Measurements from ENCODE around the gene NPAS4. TPM values are rescaled to one million over a fixed set of nuclear protein-coding genes. Genes with fewer than 3 reads are reported as not detected.

NPAS4 gene
- total and polyA plus RNA-seq, 2 of the 13 experiments (the other 11 are each of a cell fraction or from before 2014, with no cell fraction given) = not detected

GRCh38 chr11:66454828-66455227 lies 34.0 kb downstream of the NPAS4 start:
- DNase-seq (ENCODE audit: low spot score) (no peak), ATAC-seq (no peak), FAIRE-seq (no peak)
- no peaks in the 10 kb centered on the region for H3K79me2 ChIP-seq (ENCODE audit: insufficient read depth, low read length)
- no TSS peak for BruUV-seq (replicated peaks)
- H3K4me1 ChIP-seq (ENCODE audit: insufficient read depth, low read length) = no peaks in the 10 kb centered on the region
- H3K27me3 ChIP-seq (ENCODE audit: control insufficient read depth in 1 of 2, insufficient read depth in 2 of 2, low read length in 2 of 2) = peaks cover 0 to 26% of the 10 kb centered on the region in 2 experiments; a peak in 3 of 5 replicates
- TF ChIP-seq NFATC3 (CRISPR knock-in tag; IDR thresholded peaks at IDR 0.05) = no peak
- no peak for TF ChIP-seq SNAPC2 (CRISPR knock-in tag; IDR thresholded peaks at IDR 0.05)
- TF ChIP-seq POLR2AphosphoS2 (IDR thresholded peaks at IDR 0.05; ENCODE audit: low read depth, low read length) = no peak
- no peak for TF ChIP-seq ZNF557 (CRISPR knock-in tag; IDR thresholded peaks at IDR 0.05)
- no peak for TF ChIP-seq ZBTB33 (CRISPR knock-in tag; IDR thresholded peaks at IDR 0.05)
- TF ChIP-seq RARA (CRISPR knock-in tag; IDR thresholded peaks at IDR 0.05) = no peak
- TF ChIP-seq, protein P1, sequence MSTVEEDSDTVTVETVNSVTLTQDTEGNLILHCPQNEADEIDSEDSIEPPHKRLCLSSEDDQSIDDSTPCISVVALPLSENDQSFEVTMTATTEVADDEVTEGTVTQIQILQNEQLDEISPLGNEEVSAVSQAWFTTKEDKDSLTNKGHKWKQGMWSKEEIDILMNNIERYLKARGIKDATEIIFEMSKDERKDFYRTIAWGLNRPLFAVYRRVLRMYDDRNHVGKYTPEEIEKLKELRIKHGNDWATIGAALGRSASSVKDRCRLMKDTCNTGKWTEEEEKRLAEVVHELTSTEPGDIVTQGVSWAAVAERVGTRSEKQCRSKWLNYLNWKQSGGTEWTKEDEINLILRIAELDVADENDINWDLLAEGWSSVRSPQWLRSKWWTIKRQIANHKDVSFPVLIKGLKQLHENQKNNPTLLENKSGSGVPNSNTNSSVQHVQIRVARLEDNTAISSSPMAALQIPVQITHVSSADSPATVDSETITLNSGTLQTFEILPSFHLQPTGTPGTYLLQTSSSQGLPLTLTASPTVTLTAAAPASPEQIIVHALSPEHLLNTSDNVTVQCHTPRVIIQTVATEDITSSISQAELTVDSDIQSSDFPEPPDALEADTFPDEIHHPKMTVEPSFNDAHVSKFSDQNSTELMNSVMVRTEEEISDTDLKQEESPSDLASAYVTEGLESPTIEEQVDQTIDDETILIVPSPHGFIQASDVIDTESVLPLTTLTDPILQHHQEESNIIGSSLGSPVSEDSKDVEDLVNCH (CRISPR knock-in tag; IDR thresholded peaks at IDR 0.05) = no peak
- no peak for TF ChIP-seq STAG1 (CRISPR knock-in tag; IDR thresholded peaks at IDR 0.05)
- TF ChIP-seq YY1 (IDR thresholded peaks at IDR 0.05; ENCODE audit: insufficient read depth, insufficient replicate concordance, low read depth, low read length) = no peak
- TF ChIP-seq, protein P2, sequence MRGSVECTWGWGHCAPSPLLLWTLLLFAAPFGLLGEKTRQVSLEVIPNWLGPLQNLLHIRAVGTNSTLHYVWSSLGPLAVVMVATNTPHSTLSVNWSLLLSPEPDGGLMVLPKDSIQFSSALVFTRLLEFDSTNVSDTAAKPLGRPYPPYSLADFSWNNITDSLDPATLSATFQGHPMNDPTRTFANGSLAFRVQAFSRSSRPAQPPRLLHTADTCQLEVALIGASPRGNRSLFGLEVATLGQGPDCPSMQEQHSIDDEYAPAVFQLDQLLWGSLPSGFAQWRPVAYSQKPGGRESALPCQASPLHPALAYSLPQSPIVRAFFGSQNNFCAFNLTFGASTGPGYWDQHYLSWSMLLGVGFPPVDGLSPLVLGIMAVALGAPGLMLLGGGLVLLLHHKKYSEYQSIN (CRISPR knock-in tag; IDR thresholded peaks at IDR 0.05; ENCODE audit: borderline replicate concordance) = no peak
- TF ChIP-seq SMAD9 (CRISPR knock-in tag; IDR thresholded peaks at IDR 0.05) = no peak
- TF ChIP-seq HIVEP1 (CRISPR knock-in tag; IDR thresholded peaks at IDR 0.05) = no peak
- no peak for TF ChIP-seq YEATS4 (CRISPR knock-in tag; IDR thresholded peaks at IDR 0.05; ENCODE audit: borderline replicate concordance)
- no peak for TF ChIP-seq ZFP41 (CRISPR knock-in tag; IDR thresholded peaks at IDR 0.05; ENCODE audit: borderline replicate concordance)
- TF ChIP-seq ZNF83 (CRISPR knock-in tag; IDR thresholded peaks at IDR 0.05; ENCODE audit: borderline replicate concordance) = no peak
- TF ChIP-seq ZNF292 (CRISPR knock-in tag; IDR thresholded peaks at IDR 0.05; ENCODE audit: borderline replicate concordance, low read depth) = no peak
- TF ChIP-seq, protein P3, sequence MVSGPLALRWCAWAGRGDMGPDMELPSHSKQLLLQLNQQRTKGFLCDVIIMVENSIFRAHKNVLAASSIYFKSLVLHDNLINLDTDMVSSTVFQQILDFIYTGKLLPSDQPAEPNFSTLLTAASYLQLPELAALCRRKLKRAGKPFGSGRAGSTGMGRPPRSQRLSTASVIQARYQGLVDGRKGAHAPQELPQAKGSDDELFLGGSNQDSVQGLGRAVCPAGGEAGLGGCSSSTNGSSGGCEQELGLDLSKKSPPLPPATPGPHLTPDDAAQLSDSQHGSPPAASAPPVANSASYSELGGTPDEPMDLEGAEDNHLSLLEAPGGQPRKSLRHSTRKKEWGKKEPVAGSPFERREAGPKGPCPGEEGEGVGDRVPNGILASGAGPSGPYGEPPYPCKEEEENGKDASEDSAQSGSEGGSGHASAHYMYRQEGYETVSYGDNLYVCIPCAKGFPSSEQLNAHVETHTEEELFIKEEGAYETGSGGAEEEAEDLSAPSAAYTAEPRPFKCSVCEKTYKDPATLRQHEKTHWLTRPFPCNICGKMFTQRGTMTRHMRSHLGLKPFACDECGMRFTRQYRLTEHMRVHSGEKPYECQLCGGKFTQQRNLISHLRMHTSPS (CRISPR knock-in tag; IDR thresholded peaks at IDR 0.05; ENCODE audit: low read depth) = no peak
- no peak overlapping the region for H2AFZ ChIP-seq (ENCODE audit: low read length)
- WGBS (ENCODE audit: low lambda C conversion rate) = 2% methylated on average over 3 of the region's 3 CpGs
- H3K36me3 ChIP-seq (replicated peaks in 1 of 2; ENCODE audit: control insufficient read depth in 1 of 2, insufficient read depth in 2 of 2, low read length in 2 of 2) = no peaks in the 10 kb centered on the region
- CTCF ChIA-PET (ENCODE audit: low intra/inter-chr PET ratio, low total read pairs) = no interaction called here
- intact Hi-C loops (cut with micrococcal nuclease; ENCODE audit: unreplicated experiment) (no loop called here), in situ Hi-C loops (cut with HindIII; ENCODE audit: extremely low pct_ligation_motif_present, low pct_unique_long_range_greater_than_20kb) (no loop called here)
- no peak overlapping the region for H3K4me2 ChIP-seq (ENCODE audit: low read depth, low read length)
- no peaks in the 10 kb centered on the region for H3K9me3 ChIP-seq (ENCODE audit: low read length)
- H3K9ac ChIP-seq (ENCODE audit: insufficient read depth, low read depth, low read length) = no peak overlapping the region
- no peak overlapping the region for H3K27ac ChIP-seq (ENCODE audit: extremely low read length, insufficient read depth, low read length)
- POLR2A ChIA-PET = no interaction called here
- no peak overlapping the region for H3K4me3 ChIP-seq (replicated peaks in 1 of 3; ENCODE audit: insufficient read depth in 1 of 3, low read depth in 2 of 3, low read length in 3 of 3)
- no peaks in the 10 kb centered on the region for H4K20me1 ChIP-seq (ENCODE audit: insufficient read depth, low read length)

Data from HepG2 (cell line).